Measurements from ENCODE around the gene GPD1.

The GPD1 gene

DNA sequence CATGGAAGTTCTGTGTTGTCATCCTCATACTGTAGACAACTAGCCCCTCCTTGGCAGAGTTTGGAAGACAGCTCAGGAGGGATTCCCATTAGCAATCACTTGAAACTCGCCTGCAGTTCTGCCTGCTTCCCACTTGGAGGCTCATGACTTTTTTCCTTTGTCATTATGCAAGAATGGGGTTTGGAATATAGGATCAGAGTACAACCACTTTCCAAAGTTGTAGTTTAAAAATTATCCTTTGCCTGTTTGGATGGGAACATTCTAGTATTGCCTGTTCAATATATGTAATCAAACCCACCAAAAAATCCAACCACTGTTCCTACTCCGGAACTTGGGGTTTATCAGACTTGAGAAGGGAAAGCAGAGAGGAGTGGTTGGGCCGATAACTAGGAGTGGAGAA is 2.1 kb upstream of the GPD1 start:
- no peak for DNase-seq (ENCODE audit: low read depth)

- DNase-seq (ENCODE audit: low read depth): no peak
Observed at GRCh38 chr12:50102131-50102531, 1.7 kb upstream of the GPD1 start.

- DNase-seq (ENCODE audit: low read depth): no peak
Observed at GRCh38 chr12:50102646-50103309, 1.0 kb upstream of the GPD1 start.

- DNase-seq (ENCODE audit: low read depth): no peak
Observed at GRCh38 chr12:50103351-50103750, 457 bp upstream of the GPD1 start.

DNA sequence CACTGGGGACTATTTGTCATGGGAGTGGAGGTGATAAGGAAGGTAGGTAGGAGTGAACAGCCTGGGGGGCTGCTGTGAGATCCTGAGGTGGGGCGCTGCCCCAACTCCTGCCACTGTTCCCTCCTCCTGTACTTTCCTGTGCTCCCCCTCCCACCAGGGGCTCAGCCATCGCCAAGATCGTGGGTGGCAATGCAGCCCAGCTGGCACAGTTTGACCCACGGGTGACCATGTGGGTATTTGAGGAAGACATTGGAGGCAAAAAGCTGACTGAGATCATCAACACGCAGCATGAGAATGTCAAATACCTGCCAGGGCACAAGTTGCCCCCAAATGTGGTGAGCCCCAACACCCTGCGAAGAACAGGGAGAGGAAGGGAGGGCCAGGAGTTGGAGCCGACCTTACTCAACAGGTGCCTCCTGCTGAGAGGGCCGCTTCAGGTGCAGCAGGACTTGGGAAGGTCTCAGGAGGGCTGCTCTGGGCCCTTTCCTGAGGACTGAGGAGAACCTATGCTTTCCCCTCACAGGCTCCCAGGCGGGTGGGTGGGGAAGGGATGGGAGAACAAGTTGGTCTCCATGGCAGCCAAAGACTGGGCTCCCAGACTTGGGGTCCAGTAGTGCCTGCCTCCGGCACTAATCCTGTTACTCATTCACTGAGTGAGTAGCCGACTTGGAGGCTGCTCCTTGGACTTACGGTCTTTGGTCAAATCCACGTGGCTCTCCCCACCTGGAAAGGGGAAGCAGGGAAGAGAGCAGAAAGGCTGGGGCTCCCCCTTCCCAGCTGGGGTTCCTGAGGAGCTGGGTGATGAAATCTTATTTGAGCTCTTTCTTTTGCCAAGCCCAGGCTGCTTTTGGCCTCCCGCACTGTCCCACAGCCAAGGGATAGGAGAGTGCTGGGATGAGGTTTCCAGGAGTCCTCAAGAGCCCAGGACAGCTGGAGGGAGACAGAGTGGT is 884 bp downstream of the GPD1 start:
- no peak for DNase-seq (ENCODE audit: low read depth)

- DNase-seq (ENCODE audit: low read depth): no peak
Observed at GRCh38 chr12:50105913-50106450, 2.2 kb downstream of the GPD1 start.

GRCh38 chr12:50106907-50107306 is 3.1 kb downstream of the GPD1 start:
- no peak for DNase-seq (ENCODE audit: low read depth)

DNA sequence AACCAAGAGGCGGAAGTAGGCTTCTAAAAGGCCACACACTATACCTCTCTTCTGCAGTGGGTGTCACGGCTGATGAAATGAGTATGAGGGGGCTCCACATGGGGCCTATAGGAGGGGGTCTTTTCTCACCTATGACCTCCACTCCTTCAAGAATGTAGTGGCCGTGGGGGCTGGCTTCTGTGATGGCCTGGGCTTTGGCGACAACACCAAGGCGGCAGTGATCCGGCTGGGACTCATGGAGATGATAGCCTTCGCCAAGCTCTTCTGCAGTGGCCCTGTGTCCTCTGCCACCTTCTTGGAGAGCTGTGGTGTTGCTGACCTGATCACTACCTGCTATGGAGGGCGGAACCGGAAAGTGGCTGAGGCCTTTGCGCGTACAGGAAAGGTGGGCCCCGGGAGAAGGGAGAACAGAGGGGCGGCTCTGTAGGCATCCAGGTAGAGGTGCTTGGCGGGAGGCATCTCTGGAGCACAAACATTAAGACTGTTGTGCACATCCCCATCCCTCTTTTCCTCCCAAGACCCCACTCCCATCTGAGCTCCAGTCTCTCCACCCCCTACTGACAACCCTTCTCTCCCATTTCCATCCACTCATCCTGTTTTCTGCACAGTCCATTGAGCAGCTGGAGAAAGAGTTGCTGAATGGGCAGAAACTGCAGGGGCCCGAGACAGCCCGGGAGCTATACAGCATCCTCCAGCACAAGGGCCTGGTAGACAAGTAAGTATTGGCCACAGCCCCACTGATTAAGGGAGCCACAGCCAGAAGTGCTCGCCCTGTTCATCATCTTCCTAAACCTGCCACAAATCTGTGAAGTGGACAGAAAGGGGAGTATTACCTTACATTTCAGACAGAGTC is 3.8 kb downstream of the GPD1 start:
- DNase-seq (ENCODE audit: low read depth): no peak

DNA sequence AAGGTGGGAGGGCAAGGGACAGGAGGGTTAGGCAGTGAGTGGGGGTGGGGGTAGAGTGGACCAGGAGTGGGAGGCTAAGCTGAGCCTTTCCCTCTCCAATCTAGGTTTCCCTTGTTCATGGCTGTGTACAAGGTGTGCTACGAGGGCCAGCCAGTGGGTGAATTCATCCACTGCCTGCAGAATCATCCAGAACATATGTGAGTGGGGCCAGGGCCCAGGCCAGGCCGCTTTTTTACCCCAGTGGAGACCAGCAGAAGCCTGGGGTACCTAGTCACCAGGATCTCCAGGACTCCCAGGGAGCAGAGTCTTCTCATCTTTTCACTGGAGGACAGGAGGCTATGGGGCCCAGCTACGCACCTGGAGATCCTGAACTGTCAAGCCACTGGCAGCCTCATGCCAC is 5.5 kb downstream of the GPD1 start:
- DNase-seq (ENCODE audit: low read depth): no peak

DNA sequence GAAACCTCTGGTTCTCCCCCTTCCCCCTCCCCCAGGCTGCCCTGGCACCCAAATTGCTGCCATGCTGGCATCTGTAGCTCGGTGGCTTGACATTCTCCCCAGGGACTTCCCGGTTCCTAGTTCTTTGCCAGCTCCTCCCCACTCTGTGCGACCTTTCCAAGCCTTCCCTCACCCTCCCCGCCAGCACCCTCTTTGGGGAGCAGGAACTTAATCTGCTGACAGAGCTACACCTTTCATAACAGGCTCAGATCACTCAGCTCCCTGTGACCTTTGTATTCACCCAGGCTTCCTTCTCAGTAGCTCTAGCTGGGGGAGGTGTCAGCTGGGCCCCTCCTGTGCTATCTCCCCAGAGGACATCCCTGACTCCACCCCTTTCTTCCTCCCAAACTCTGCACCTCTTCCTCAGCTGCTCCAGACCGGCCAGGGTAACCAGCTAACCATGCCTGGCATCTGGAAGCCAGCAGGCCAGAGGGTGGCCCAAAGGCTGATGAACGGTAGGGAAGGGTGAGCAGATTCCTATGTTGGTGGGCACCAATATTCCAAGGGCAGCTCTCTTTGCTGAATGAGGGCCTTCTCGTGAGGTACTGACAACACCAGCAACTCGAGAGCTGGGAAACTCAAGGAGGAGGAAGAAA is 6.4 kb downstream of the GPD1 start:
- DNase-seq (ENCODE audit: low read depth): peak; percentile 59

DNA sequence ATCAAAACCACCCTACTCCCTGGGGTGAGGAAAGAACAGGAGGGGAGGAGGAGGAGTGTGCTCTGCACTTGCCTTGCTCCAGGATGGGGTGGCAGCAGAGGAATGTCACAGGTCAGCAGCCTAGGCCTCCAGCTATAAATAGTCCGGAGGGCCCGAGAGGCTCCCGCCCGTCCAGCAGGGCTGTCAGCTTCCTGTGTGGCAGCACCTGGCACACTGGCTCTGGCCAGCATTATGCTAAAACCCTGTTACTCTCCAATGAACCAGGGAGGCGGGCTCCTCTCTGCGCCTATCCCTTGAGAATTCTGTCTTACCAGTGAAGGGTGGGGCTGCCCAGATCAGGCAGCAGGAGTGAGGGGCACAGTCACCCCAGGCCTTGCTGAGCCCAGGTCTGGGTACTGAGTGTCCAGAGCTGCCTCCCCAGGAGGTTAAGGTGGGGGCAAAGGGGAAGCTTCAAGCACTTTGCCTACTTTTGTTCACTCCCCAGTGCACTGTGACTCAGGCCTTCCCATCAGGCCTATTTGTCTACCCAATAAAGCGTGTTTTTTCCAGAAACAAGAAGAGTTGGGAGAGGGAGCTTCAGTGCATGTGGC is 7.0 kb downstream of the GPD1 start:
- DNase-seq (ENCODE audit: low read depth): no peak

- DNase-seq (ENCODE audit: low read depth): no peak
Observed at GRCh38 chr12:50111395-50111692, 7.5 kb downstream of the GPD1 start.

DNA sequence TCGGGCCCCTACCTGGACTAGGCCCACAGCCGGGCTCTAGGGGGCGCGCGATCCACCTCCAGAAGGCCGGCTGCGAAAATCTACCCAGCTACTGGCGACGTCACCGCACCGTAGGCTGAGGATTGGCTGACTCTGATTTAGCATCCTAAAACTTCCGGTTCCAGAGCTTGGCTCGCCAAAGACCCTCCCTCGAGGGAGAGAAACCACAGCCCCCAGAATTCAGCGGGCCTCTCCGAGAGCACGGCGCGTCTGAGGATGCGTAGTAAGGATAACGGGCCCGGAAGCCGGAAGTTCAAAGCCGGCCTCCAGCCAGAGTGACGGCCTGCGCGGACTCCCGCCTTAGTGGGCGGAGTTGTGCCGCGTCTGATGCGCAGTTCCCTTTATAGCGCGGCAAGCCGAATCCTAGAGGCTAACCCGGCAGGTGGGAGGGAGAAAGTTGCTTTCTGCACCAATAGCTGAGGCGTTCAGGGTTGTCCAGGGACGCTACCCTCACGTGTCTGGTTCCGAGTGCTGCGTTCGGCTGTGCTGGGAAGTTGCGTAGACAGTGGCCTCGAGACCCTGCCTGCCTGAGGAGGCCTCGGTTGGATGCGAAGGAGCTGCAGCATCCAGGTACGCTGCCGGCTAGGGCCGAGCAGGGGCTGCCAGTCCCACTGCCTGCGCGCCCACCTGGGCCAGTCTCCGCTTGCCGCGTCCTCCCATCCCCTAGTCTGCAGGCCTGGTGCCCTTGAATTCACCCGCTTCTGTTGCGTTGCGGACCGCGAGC is 8.1 kb downstream of the GPD1 start, which contains the start of gene COX14:
TSS of gene COX14 (plus strand) at position 544 of the 763 bp plus-strand sequence. CDS start 7,808 bp downstream, outside the sequence.
- peak; percentile 96 for DNase-seq (ENCODE audit: low read depth)

DNA sequence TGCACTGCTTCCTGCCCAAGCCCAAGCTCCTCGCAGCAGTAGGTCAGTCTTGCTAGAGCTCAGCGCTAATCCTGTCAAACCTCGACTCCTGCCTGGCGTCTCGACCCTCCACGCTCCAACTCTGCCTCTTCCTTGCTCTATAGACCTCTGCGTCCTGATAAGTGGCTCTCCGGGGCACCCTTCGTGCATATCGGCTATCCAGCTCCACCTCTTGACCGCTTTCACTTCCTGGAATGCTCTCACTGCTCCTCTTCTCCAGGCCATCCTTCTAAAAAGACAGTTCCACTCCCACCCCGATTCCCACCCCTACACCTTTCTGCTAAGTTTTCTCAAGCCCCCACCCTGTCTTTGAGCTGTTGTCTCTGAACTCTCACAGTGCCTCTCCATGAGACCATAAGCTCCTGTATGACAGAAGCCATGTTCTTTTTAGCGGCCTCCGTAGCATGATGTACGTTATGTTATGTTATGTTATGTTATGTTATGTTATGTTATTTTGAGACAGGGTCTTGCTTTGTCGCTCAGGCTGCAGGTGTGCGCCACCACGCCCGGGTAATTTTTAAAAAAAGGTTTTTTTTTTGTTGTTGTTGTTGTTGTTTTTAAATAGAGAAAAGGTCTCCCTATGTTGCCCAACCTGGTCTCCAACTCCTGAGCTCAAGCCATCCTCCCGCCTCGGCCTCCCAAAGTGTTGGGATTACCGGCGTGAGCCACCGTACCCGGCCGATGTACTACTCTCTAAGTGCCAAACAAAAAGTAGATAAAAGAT is 8.8 kb downstream of the GPD1 start:
- DNase-seq (ENCODE audit: low read depth): peak; percentile 49

DNA sequence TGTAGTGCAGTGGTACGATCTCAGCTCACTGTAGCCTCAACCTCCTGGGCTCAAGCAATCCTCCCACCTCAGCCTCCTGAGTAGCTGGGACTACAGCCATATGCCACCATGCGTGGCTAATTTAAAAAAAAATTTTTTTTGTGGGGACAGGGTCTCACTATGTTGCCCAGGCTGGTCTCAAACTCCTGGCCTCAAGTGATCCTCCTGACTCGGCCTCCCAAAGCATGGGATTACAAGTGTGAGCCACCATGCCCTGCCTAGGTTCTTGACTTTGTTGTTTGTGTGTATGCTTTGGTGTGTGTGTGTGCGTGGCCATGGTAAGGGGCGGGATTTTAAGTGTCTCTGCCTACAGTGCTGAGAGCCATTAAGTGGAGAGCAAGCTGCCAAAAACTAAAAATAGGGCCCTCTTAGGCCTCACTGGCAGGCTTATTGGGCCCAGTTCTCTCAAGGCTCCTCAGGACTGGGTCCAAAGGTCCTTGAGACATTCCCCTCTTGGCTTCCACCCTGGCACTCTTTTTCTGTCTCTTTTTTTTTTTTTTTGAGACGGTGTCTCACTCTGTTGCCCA is 13.3 kb downstream of the GPD1 start:
- no peak for DNase-seq (ENCODE audit: low read depth)

DNA sequence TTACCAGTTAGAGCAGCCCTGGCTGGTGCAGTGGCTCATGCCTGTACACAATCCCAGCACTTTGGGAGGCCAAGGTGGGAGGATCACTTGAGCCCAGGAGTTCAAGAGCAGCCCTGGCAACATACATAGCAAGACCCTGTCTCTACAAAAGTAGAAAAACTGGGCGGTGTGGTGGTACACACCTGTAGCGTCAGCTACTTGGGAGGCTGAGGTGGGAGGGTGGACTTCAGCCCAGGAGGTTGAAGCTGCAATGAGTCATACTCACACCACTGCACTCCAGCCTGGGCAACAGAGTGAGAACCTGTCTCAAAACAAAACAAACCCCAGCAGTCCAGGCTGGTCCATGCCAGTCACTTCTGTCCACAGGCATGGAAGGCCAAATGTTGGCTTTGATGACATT is 15.6 kb downstream of the GPD1 start:
- no peak for DNase-seq (ENCODE audit: low read depth)

- DNase-seq (ENCODE audit: low read depth): no peak
Observed at GRCh38 chr12:50120521-50120920, 16.7 kb downstream of the GPD1 start.

DNA sequence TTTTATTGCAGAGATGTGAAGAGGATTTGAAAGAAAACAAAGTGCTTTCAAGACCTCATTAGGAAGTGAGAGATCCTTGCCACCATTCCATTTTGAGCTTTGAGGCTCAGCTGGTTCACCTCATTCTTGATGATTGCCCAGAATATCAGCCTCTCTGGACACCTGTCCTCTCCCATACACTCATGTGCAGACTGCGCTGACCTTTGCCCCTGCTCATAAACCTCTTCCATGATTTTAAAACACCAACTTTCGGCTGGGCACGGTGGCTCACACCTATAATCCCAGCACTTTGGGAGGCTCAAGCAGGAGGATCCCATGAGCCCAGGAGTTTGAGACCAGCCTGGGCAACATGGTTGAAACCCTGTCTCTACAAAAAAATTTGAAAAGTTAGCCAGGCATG is 17.1 kb downstream of the GPD1 start:
- DNase-seq (ENCODE audit: low read depth): no peak

DNA sequence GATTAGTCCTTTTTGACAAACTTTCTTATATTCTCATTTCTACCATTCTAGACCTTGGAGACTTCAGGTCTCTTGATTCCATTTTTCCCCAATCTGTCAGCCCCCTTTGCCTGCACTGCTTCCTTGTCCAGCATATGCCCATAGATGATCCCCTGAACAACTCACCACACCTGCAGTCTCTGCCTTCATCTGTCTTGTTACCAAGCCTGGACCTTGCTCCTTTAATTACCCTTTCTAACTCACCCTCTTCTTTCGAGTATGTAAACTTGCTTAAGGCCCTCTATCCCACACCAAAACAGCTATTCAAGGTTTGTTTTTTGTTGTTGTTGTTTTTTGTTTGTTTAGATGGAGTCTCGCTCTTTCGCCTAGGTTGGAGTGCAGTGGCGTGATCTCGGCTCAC is 17.8 kb downstream of the GPD1 start:
- DNase-seq (ENCODE audit: low read depth): no peak

DNA sequence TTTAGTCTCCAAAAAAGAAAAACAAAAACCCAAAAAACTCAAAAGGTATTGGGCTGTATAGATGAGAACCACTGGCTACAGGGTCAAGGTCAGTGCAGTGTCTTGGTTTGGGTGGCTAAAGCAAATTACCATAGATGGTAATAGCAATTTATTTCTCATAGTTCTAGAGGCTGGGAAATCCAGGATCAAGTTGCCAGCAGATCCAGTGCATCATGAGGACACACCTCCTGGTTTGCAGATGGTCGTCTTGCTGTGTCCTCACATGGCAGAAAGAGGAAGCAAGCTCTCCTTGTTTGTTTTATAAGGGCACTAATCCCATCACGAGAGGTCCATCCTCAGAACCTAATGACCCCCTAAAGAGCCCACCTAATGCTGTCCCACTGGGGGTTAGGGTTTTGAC is 19.4 kb downstream of the GPD1 start:
- no peak for DNase-seq (ENCODE audit: low read depth)
